Activated B cell treated with CpG ODN at 0.5 μM for 24 hours (primary cell): Measurements from ENCODE around the gene DGCR8. TPM values are rescaled to one million over a fixed set of nuclear protein-coding genes. Genes with fewer than 3 reads are reported as not detected.

ENCODE experiments used
- ATAC-seq: fragments of 200-7000 bp; cut with Tn5 transposase; one replicate; pipeline ENCODE4 v1.10.0; 2021; ENCODE audit warnings: low read depth, mild to moderate bottlenecking, moderate library complexity
- CTCF ChIA-PET: fragments of 350-600 bp; sonication (Branson Sonifier 250); formaldehyde crosslinking; loops from one replicate; lab custom pipeline; 2021; ENCODE audit warnings: antibody characterized with exemption; lab: Charles Lee
- POLR2A ChIA-PET: fragments of 350-600 bp; sonication (Branson Sonifier 250); formaldehyde crosslinking; loops from one replicate; lab custom pipeline; 2021; ENCODE audit warnings: antibody characterized with exemption; lab: Charles Lee
- DNase-seq: peaks from one replicate; pipeline ENCODE4 v3.0.0; 2022
- H3K27ac Mint-ChIP-seq: one replicate; pipeline ENCODE4 v1.8.0; 2020; ENCODE audit warnings: mixed read lengths
- H3K27me3 Mint-ChIP-seq: one replicate; pipeline ENCODE4 v1.8.0; 2021; ENCODE audit warnings: mixed read lengths
- H3K36me3 Mint-ChIP-seq: one replicate; pipeline ENCODE4 v1.8.0; 2021; ENCODE audit warnings: low read depth, mixed read lengths
- H3K4me1 Mint-ChIP-seq: one replicate; pipeline ENCODE4 v1.8.0; 2021; ENCODE audit warnings: mixed read lengths
- H3K4me3 Mint-ChIP-seq: one replicate; pipeline ENCODE4 v1.8.0; 2020; ENCODE audit warnings: mild to moderate bottlenecking, mixed read lengths
- H3K9me3 Mint-ChIP-seq: one replicate; pipeline ENCODE4 v1.8.0; 2020; ENCODE audit warnings: mixed read lengths
- CTCF ChIP-seq: fragments of 200-600 bp; IDR thresholded peaks from one replicate; pipeline ENCODE4 v1.8.0; 2022; ENCODE audit warnings: antibody characterized with exemption, mild to moderate bottlenecking
- intact Hi-C: fragments of 100-400 bp; cut with micrococcal nuclease; formaldehyde crosslinking; loops from one replicate; pipeline ENCODE4 v1.15.1; 2024
- total RNA-seq: library from RNA; stranded (reverse); gene quantifications from 2 replicates; pipeline ENCODE4 v1.2.3, GENCODE V29; 2022

Gene DGCR8
- total RNA-seq, 1 donor from 2014 or later: 35.5 TPM

GRCh38 chr22:20034143-20034542 lies 45.9 kb upstream of the DGCR8 start:
- no peak for TF ChIP-seq CTCF
- POLR2A ChIA-PET: interaction anchor here (1.2 to 5.8 kb wide), 2 partner anchors 14 to 83 kb away, joined by 3 to 59 read pairs; partner anchors contain the start of genes TANGO2 and TRMT2A
- peak overlapping the region; percentile 52 for H3K4me3 Mint-ChIP-seq
- DNase-seq (no peak), ATAC-seq (peak; percentile 23)
- H3K27me3 Mint-ChIP-seq: no peaks in the 10 kb centered on the region
- H3K36me3 Mint-ChIP-seq: peaks cover 30% of the 10 kb centered on the region
- CTCF ChIA-PET: interaction anchor here (1.0 kb wide), 1 partner anchor 61 kb away, joined by 3 read pairs; no protein-coding TSS in a partner anchor
- intact Hi-C loops: no loop called here
- H3K9me3 Mint-ChIP-seq: peaks cover 3% of the 10 kb centered on the region
- H3K4me1 Mint-ChIP-seq: peaks cover 84% of the 10 kb centered on the region
- peak overlapping the region; percentile 85 for H3K27ac Mint-ChIP-seq

GRCh38 chr22:20035375-20036083 lies 44.5 kb upstream of the DGCR8 start:
- Mint-ChIP-seq H3K27me3 (no peaks in the 10 kb centered on the region), H3K4me1 (peaks cover 77% of the 10 kb centered on the region), H3K4me3 (peak overlapping the region; percentile 16), H3K9me3 (peaks cover 3% of the 10 kb centered on the region), H3K36me3 (peaks cover 38% of the 10 kb centered on the region), H3K27ac (peak overlapping the region; percentile 85)
- ChIA-PET CTCF (no interaction called here), POLR2A (interaction anchor here (5.8 kb wide), 1 partner anchor 15 kb away, joined by 59 read pairs; the partner anchor contains the start of gene TANGO2)
- ATAC-seq (peak; percentile 13), DNase-seq (no peak)
- no peak for TF ChIP-seq CTCF
- intact Hi-C loops: loop anchor here (5.0 kb wide), 1 partner anchor 82 kb away; the partner anchor contains the start of genes RANBP1 and TRMT2A

- H3K27ac Mint-ChIP-seq: peak overlapping the region; percentile 85
- H3K4me1 Mint-ChIP-seq: peaks cover 75% of the 10 kb centered on the region
- CTCF ChIA-PET: no interaction called here
- H3K36me3 Mint-ChIP-seq: peaks cover 40% of the 10 kb centered on the region
- POLR2A ChIA-PET: interaction anchor here (5.8 kb wide), 1 partner anchor 16 kb away, joined by 59 read pairs; the partner anchor contains the start of gene TANGO2
- peaks cover 3% of the 10 kb centered on the region for H3K9me3 Mint-ChIP-seq
- DNase-seq: no peak
- TF ChIP-seq CTCF: no peak
- no peak for ATAC-seq
- intact Hi-C loops: loop anchor here (5.0 kb wide), 1 partner anchor 81 kb away; the partner anchor contains the start of genes RANBP1 and TRMT2A
- H3K4me3 Mint-ChIP-seq: peak overlapping the region; percentile 32
- H3K27me3 Mint-ChIP-seq: no peaks in the 10 kb centered on the region
Measured at GRCh38 chr22:20036084-20036482, 44.0 kb upstream of the DGCR8 start.

GRCh38 chr22:20036535-20037392 lies 43.3 kb upstream of the DGCR8 start:
- Mint-ChIP-seq H3K36me3 (peaks cover 40% of the 10 kb centered on the region), H3K4me3 (peak overlapping the region; percentile 32), H3K27me3 (no peaks in the 10 kb centered on the region), H3K4me1 (peaks cover 68% of the 10 kb centered on the region), H3K9me3 (peaks cover 3% of the 10 kb centered on the region), H3K27ac (peak overlapping the region; percentile 85)
- CTCF ChIA-PET: no interaction called here
- no peak for ATAC-seq
- intact Hi-C loops: loop anchor here (5.0 kb wide), 1 partner anchor 81 kb away; the partner anchor contains the start of genes RANBP1 and TRMT2A
- no peak for TF ChIP-seq CTCF
- POLR2A ChIA-PET: interaction anchor here (5.8 kb wide), 1 partner anchor 16 kb away, joined by 59 read pairs; the partner anchor contains the start of gene TANGO2
- no peak for DNase-seq
